SK-N-SH (cell line): Measurements from ENCODE around the gene ADPRH.

Source experiments
- EZH2phosphoT487 ChIP-seq: fragments of 200-600 bp; sonication (generic); IDR thresholded peaks from 2 replicates; pipeline ENCODE4 v1.6.1; 2017; ENCODE audit warnings: low read depth, mixed run types, mild to moderate bottlenecking, antibody characterized with exemption, moderate library complexity, borderline replicate concordance
- FOSL2 ChIP-seq: IDR thresholded peaks from 2 replicates; pipeline ENCODE4 v1.4.0; 2012; ENCODE audit warnings: low read depth, mild to moderate bottlenecking, moderate library complexity, borderline replicate concordance
- GABPA ChIP-seq: IDR thresholded peaks from 2 replicates; pipeline ENCODE4 v1.4.0; 2012; ENCODE audit warnings: low read depth, mild to moderate bottlenecking
- NFIC ChIP-seq: IDR thresholded peaks from 2 replicates; pipeline ENCODE4 v1.4.0; 2012; ENCODE audit warnings: borderline replicate concordance
- NRF1 ChIP-seq: IDR thresholded peaks from 2 replicates; pipeline ENCODE4 v1.6.1; 2012; ENCODE audit warnings: low read depth, mild to moderate bottlenecking, low read length
- RCOR1 ChIP-seq: fragments of 150-350 bp; IDR thresholded peaks from 2 replicates; pipeline ENCODE4 v1.6.1; 2017; ENCODE audit warnings: antibody characterized with exemption, low read length
- RXRA ChIP-seq: IDR thresholded peaks from 2 replicates; pipeline ENCODE4 v1.4.0; 2012; ENCODE audit warnings: low read depth, mild to moderate bottlenecking, borderline replicate concordance
- SIN3A ChIP-seq: IDR thresholded peaks from 2 replicates; pipeline ENCODE4 v1.6.1; 2012; ENCODE audit warnings: low read depth, mild to moderate bottlenecking, low read length, moderate library complexity, borderline replicate concordance
- TAF1 ChIP-seq: IDR thresholded peaks from 2 replicates; pipeline ENCODE4 v1.6.1; 2012; ENCODE audit warnings: low read depth, mild to moderate bottlenecking, low read length, moderate library complexity, borderline replicate concordance
- TF ChIP-seq, protein P1 (sequence below): fragments of 200-600 bp; sonication (generic); IDR thresholded peaks from 2 replicates; pipeline ENCODE4 v1.6.1; 2017; ENCODE audit warnings: antibody characterized with exemption, mild to moderate bottlenecking, moderate library complexity
- TF ChIP-seq, protein P2 (sequence below): IDR thresholded peaks from 2 replicates; pipeline ENCODE4 v1.6.1; 2012; ENCODE audit warnings: mild to moderate bottlenecking, low read depth, low read length, moderate library complexity

DNA sequence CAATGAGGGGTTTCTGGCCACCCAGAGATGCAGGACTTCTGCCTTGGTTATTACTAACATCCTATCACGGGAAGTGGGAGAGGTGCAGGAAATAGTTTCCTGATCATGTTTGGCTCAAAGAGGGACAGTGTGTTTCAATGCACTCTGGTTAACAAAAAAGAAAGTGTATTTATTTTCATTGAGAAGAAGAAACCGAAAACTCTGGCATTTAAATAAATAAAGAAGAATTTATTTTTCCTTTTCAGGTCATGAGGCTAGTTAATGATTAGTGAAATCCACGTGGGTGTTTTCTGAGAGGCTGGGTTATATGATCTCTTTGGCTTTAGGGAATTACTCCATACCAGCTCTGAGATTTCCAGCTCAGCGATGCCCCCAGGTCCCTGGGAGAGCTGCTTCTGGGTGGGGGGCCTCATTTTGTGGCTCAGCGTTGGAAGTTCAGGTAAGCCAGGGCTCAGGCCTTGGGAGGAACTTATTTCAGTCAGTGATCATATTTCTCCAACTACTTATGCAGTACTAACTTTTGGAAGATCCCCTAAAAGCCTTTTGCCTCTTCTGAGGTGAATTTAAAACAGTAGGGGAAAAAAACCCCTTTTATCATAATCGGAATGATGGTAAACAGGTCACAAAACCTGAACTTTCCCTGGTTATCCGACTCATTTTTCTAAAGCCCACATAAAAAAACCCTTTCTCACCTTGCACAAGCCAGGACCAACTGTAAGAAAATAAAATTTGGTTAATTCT, 18.4 kb downstream of the ADPRH start, which contains the start of gene PLA1A:
- no peak for TF ChIP-seq GABPA
- TF ChIP-seq, protein P1, sequence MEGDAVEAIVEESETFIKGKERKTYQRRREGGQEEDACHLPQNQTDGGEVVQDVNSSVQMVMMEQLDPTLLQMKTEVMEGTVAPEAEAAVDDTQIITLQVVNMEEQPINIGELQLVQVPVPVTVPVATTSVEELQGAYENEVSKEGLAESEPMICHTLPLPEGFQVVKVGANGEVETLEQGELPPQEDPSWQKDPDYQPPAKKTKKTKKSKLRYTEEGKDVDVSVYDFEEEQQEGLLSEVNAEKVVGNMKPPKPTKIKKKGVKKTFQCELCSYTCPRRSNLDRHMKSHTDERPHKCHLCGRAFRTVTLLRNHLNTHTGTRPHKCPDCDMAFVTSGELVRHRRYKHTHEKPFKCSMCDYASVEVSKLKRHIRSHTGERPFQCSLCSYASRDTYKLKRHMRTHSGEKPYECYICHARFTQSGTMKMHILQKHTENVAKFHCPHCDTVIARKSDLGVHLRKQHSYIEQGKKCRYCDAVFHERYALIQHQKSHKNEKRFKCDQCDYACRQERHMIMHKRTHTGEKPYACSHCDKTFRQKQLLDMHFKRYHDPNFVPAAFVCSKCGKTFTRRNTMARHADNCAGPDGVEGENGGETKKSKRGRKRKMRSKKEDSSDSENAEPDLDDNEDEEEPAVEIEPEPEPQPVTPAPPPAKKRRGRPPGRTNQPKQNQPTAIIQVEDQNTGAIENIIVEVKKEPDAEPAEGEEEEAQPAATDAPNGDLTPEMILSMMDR: no peak
- no peak for TF ChIP-seq RCOR1
- TF ChIP-seq EZH2phosphoT487: no peak
- TF ChIP-seq, protein P2, sequence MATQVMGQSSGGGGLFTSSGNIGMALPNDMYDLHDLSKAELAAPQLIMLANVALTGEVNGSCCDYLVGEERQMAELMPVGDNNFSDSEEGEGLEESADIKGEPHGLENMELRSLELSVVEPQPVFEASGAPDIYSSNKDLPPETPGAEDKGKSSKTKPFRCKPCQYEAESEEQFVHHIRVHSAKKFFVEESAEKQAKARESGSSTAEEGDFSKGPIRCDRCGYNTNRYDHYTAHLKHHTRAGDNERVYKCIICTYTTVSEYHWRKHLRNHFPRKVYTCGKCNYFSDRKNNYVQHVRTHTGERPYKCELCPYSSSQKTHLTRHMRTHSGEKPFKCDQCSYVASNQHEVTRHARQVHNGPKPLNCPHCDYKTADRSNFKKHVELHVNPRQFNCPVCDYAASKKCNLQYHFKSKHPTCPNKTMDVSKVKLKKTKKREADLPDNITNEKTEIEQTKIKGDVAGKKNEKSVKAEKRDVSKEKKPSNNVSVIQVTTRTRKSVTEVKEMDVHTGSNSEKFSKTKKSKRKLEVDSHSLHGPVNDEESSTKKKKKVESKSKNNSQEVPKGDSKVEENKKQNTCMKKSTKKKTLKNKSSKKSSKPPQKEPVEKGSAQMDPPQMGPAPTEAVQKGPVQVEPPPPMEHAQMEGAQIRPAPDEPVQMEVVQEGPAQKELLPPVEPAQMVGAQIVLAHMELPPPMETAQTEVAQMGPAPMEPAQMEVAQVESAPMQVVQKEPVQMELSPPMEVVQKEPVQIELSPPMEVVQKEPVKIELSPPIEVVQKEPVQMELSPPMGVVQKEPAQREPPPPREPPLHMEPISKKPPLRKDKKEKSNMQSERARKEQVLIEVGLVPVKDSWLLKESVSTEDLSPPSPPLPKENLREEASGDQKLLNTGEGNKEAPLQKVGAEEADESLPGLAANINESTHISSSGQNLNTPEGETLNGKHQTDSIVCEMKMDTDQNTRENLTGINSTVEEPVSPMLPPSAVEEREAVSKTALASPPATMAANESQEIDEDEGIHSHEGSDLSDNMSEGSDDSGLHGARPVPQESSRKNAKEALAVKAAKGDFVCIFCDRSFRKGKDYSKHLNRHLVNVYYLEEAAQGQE: no peak
- no peak for TF ChIP-seq NFIC
- no peak for TF ChIP-seq SIN3A
- TF ChIP-seq NRF1: no peak
- no peak for TF ChIP-seq FOSL2
- TF ChIP-seq RXRA: no peak
- no peak for TF ChIP-seq TAF1
